SU-DHL-6 (cell line): ENCODE data around the gene FARS2.

Source experiments
- CTCF ChIP-seq: fragments of 200-600 bp; sonication (generic); IDR thresholded peaks from one replicate; pipeline ENCODE4 v1.5.1; 2017; ENCODE audit warnings: antibody characterized with exemption, mild to moderate bottlenecking, low read length, moderate library complexity; ENCODE audit not compliant: insufficient read depth, poor library complexity, severe bottlenecking
- EZH2phosphoT487 ChIP-seq: fragments of 200-600 bp; sonication (generic), shearing (Covaris generic); conservative IDR thresholded peaks from 2 replicates; pipeline ENCODE4 v1.6.1; 2018; ENCODE audit warnings: mild to moderate bottlenecking, antibody characterized with exemption, low read length, moderate library complexity, mixed read lengths

GRCh38 chr6:5405976-5406375 is 144.7 kb downstream of the FARS2 start:
- TF ChIP-seq CTCF, result no peak
- no peak for TF ChIP-seq EZH2phosphoT487
